Parathyroid adenoma (tissue), 2 donors: ENCODE measurements around the gene MTCL3.

ENCODE experiments used
- H2AFZ ChIP-seq: fragments of 300-600 bp; sonication (generic); one replicate; pipeline ENCODE4 v1.7.0; 2017; ENCODE audit warnings: antibody characterized with exemption, mild to moderate bottlenecking
- H3K27ac ChIP-seq: fragments of 300-600 bp; sonication (generic); one replicate; pipeline ENCODE4 v1.7.0; 2017
- H3K27me3 ChIP-seq: fragments of 300-600 bp; sonication (generic); one replicate; pipeline ENCODE4 v1.7.0; 2017; ENCODE audit warnings: low read length; ENCODE audit not compliant: control insufficient read depth, insufficient read depth
- H3K36me3 ChIP-seq: fragments of 300-600 bp; sonication (generic); one replicate; pipeline ENCODE4 v1.7.0; 2017; ENCODE audit warnings: low read length; ENCODE audit not compliant: control insufficient read depth, insufficient read depth
- H3K4me1 ChIP-seq: fragments of 300-600 bp; sonication (generic); one replicate; pipeline ENCODE4 v1.7.0; 2017; ENCODE audit warnings: control low read depth
- H3K4me2 ChIP-seq: fragments of 300-600 bp; sonication (generic); one replicate; pipeline ENCODE4 v1.7.0; 2017; ENCODE audit warnings: low read length
- H3K4me3 ChIP-seq: fragments of 300-600 bp; sonication (generic); one replicate; pipeline ENCODE4 v1.7.0; 2017; ENCODE audit warnings: low read depth, low read length
- H3K79me2 ChIP-seq: fragments of 300-600 bp; sonication (generic); one replicate; pipeline ENCODE4 v1.7.0; 2017; ENCODE audit warnings: control low read depth
- H3K9ac ChIP-seq: fragments of 300-600 bp; sonication (generic); one replicate; pipeline ENCODE4 v1.7.0; 2017; ENCODE audit warnings: mild to moderate bottlenecking
- H3K9me3 ChIP-seq: fragments of 300-600 bp; sonication (generic); one replicate; pipeline ENCODE4 v1.7.0; 2017; ENCODE audit warnings: low read length; ENCODE audit not compliant: control insufficient read depth
- TF ChIP-seq, protein P1 (sequence below): fragments of 300-600 bp; sonication (generic); IDR thresholded peaks from one replicate; pipeline ENCODE4 v1.7.0; 2017; ENCODE audit warnings: antibody characterized with exemption, mild to moderate bottlenecking
- donor health status: primary hyperparathyroidism.

MTCL3 gene

DNA sequence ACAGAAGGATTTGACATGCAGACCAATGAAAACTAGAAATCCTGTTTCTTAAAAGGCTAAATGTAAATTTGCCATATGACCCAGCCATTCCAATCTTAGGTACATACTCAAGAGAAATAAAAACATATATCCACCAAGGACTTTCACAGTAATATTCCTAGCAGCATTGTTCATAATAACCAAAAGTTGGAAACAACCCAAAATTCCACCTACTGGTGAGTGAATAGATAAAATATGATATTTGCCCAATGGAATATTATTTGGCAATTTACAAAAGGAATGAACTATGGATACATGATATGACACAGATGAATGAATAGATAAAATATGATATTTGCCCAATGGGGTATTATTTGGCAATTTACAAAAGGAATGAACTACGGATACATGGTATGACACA is 22.7 kb downstream of the MTCL3 start:
- Histone ChIP-seq H3K4me3 (no peak overlapping the region), H2AFZ (no peak overlapping the region), H3K27me3 (no peaks in the 10 kb centered on the region), H3K36me3 (no peaks in the 10 kb centered on the region), H3K27ac (no peak overlapping the region), H3K9me3 (no peaks in the 10 kb centered on the region), H3K9ac (no peak overlapping the region), H3K79me2 (peaks cover 4% of the 10 kb centered on the region), H3K4me1 (no peaks in the 10 kb centered on the region), H3K4me2 (no peak overlapping the region)
- TF ChIP-seq, protein P1, sequence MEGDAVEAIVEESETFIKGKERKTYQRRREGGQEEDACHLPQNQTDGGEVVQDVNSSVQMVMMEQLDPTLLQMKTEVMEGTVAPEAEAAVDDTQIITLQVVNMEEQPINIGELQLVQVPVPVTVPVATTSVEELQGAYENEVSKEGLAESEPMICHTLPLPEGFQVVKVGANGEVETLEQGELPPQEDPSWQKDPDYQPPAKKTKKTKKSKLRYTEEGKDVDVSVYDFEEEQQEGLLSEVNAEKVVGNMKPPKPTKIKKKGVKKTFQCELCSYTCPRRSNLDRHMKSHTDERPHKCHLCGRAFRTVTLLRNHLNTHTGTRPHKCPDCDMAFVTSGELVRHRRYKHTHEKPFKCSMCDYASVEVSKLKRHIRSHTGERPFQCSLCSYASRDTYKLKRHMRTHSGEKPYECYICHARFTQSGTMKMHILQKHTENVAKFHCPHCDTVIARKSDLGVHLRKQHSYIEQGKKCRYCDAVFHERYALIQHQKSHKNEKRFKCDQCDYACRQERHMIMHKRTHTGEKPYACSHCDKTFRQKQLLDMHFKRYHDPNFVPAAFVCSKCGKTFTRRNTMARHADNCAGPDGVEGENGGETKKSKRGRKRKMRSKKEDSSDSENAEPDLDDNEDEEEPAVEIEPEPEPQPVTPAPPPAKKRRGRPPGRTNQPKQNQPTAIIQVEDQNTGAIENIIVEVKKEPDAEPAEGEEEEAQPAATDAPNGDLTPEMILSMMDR: no peak

- Histone ChIP-seq H2AFZ (no peak overlapping the region), H3K9me3 (no peaks in the 10 kb centered on the region), H3K4me1 (no peaks in the 10 kb centered on the region), H3K27me3 (no peaks in the 10 kb centered on the region), H3K9ac (no peak overlapping the region), H3K27ac (no peak overlapping the region), H3K4me2 (no peak overlapping the region), H3K79me2 (peaks cover 4% of the 10 kb centered on the region), H3K4me3 (no peak overlapping the region), H3K36me3 (no peaks in the 10 kb centered on the region)
- TF ChIP-seq, protein P1: no peak
These were observed 24.8 kb downstream of the MTCL3 start for GRCh38 chr6:127494240-127494767.

DNA sequence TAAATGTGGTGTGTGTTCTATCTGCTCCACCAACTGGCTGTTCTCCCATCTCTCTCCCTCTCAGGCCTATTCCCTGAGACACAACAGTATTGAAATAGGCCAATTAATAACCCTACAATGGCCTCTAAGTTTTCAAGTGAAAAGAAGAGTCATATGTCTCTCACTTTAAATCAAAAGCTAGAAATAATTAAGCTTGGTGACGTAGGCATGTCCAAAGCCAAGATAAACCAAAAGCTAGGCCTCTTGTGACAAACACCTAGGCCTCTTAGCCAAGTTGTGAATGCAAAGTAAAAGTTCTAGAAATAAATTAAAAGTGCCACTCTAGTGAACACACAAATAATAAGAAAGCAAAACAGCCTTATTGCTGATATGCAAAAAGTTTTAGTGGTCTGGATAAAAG is 29.9 kb downstream of the MTCL3 start:
- H3K27me3 ChIP-seq: no peaks in the 10 kb centered on the region
- no peaks in the 10 kb centered on the region for H3K9me3 ChIP-seq
- H3K4me2 ChIP-seq: no peak overlapping the region
- H2AFZ ChIP-seq: no peak overlapping the region
- TF ChIP-seq, protein P1: no peak
- no peaks in the 10 kb centered on the region for H3K79me2 ChIP-seq
- H3K4me3 ChIP-seq: no peak overlapping the region
- no peak overlapping the region for H3K27ac ChIP-seq
- no peak overlapping the region for H3K9ac ChIP-seq
- no peaks in the 10 kb centered on the region for H3K36me3 ChIP-seq
- H3K4me1 ChIP-seq: no peaks in the 10 kb centered on the region

- Histone ChIP-seq H3K4me2 (no peak overlapping the region), H3K79me2 (no peaks in the 10 kb centered on the region), H2AFZ (no peak overlapping the region), H3K4me3 (no peak overlapping the region), H3K27ac (no peak overlapping the region), H3K27me3 (no peaks in the 10 kb centered on the region), H3K36me3 (no peaks in the 10 kb centered on the region), H3K9ac (no peak overlapping the region), H3K9me3 (no peaks in the 10 kb centered on the region), H3K4me1 (peaks cover 6% of the 10 kb centered on the region)
- TF ChIP-seq, protein P1: no peak
These were observed 32.2 kb downstream of the MTCL3 start for GRCh38 chr6:127486934-127487333.

GRCh38 chr6:127484212-127484863 is 34.8 kb downstream of the MTCL3 start:
- no peaks in the 10 kb centered on the region for H3K79me2 ChIP-seq
- H3K9me3 ChIP-seq: no peaks in the 10 kb centered on the region
- H3K36me3 ChIP-seq: no peaks in the 10 kb centered on the region
- no peak overlapping the region for H3K27ac ChIP-seq
- TF ChIP-seq, protein P1: no peak
- H3K27me3 ChIP-seq: no peaks in the 10 kb centered on the region
- H2AFZ ChIP-seq: no peak overlapping the region
- H3K4me2 ChIP-seq: no peak overlapping the region
- no peak overlapping the region for H3K4me3 ChIP-seq
- H3K4me1 ChIP-seq: peaks cover 6% of the 10 kb centered on the region
- no peak overlapping the region for H3K9ac ChIP-seq
